Measurements from ENCODE around the gene NRIP1. TPM values are rescaled to one million over a fixed set of nuclear protein-coding genes. Genes with fewer than 3 reads are reported as not detected.

Gene NRIP1
- total RNA-seq, 4 donors from 2014 or later, result 15.8 to 23.6 (median 18.0) TPM

- no peaks in the 10 kb centered on the region for H3K36me3 ChIP-seq
- H3K4me1 ChIP-seq, result no peaks in the 10 kb centered on the region
- TF ChIP-seq, protein P1, sequence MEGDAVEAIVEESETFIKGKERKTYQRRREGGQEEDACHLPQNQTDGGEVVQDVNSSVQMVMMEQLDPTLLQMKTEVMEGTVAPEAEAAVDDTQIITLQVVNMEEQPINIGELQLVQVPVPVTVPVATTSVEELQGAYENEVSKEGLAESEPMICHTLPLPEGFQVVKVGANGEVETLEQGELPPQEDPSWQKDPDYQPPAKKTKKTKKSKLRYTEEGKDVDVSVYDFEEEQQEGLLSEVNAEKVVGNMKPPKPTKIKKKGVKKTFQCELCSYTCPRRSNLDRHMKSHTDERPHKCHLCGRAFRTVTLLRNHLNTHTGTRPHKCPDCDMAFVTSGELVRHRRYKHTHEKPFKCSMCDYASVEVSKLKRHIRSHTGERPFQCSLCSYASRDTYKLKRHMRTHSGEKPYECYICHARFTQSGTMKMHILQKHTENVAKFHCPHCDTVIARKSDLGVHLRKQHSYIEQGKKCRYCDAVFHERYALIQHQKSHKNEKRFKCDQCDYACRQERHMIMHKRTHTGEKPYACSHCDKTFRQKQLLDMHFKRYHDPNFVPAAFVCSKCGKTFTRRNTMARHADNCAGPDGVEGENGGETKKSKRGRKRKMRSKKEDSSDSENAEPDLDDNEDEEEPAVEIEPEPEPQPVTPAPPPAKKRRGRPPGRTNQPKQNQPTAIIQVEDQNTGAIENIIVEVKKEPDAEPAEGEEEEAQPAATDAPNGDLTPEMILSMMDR (IDR thresholded peaks at IDR 0.05), result no peak
- no peak for TF ChIP-seq POLR2AphosphoS5 (IDR thresholded peaks at IDR 0.05)
- TF ChIP-seq POLR2A (IDR thresholded peaks at IDR 0.05), result no peak
- no peak for TF ChIP-seq EP300 (IDR thresholded peaks at IDR 0.05)
- H3K4me3 ChIP-seq, result no peak overlapping the region
- no peaks in the 10 kb centered on the region for H3K27me3 ChIP-seq
- no peak for DNase-seq (ENCODE audit: low spot score in 2 of 2)
- no peak overlapping the region for H3K27ac ChIP-seq
- H3K9me3 ChIP-seq, result no peaks in the 10 kb centered on the region
These were observed 85.5 kb downstream of the NRIP1 start for GRCh38 chr21:14979264-14979663.

- H3K9me3 ChIP-seq, result no peaks in the 10 kb centered on the region
- TF ChIP-seq POLR2AphosphoS5 (IDR thresholded peaks at IDR 0.05), result no peak
- no peak for TF ChIP-seq POLR2A (IDR thresholded peaks at IDR 0.05)
- TF ChIP-seq, protein P1 (IDR thresholded peaks at IDR 0.05), result no peak
- TF ChIP-seq EP300 (IDR thresholded peaks at IDR 0.05), result no peak
- WGBS, result 95% methylated on average over 5 of the region's 5 CpGs
- no peaks in the 10 kb centered on the region for H3K36me3 ChIP-seq
- DNase-seq (ENCODE audit: low spot score in 2 of 2), result no peak
- no peak overlapping the region for H3K27ac ChIP-seq
- H3K4me1 ChIP-seq, result no peaks in the 10 kb centered on the region
- H3K27me3 ChIP-seq, result no peaks in the 10 kb centered on the region
- no peak overlapping the region for H3K4me3 ChIP-seq
These were observed 87.0 kb downstream of the NRIP1 start for GRCh38 chr21:14977814-14978213.

DNA sequence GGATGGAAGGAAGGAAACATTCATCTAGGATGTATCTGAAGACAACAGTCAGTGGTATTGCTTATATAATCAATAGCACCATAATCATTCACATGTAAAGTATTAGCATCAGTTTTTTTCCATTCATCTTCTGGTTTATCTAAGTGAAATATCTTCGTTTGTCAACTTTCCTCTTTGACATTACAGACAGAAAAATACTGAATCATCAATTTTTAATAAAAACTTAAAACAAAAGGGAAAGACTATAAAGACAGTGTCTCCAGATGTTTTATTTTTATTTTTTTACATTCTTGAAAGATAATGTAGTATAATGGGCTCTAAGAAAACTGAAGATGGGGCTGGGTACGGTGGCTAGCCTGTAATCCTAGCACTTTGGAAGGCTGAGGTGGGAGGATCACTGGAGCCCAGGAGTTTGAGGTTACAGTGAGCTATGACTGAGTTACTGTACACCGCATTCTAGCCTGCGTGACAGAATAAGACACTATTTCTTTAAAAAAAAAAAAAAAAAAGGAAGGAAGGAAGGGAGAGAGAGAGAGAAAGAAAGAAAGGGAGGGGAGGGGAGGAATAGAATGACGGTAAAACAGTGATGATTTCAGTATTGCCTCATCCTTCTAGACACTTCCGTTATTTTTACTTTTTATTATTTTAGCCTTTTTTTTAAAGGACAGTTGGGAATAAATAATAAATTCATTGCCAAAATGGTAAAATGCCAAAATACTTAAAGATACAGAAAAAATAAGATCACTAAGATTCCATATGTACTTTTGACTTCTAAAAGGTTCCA lies 89.5 kb downstream of the NRIP1 start:
- H3K36me3 ChIP-seq, result no peaks in the 10 kb centered on the region

GRCh38 chr21:14972678-14973077 lies 92.1 kb downstream of the NRIP1 start:
- H3K36me3 ChIP-seq, result peaks cover 6% of the 10 kb centered on the region
- H3K27ac ChIP-seq, result no peak overlapping the region
- TF ChIP-seq EP300 (IDR thresholded peaks at IDR 0.05), result no peak
- TF ChIP-seq, protein P1 (IDR thresholded peaks at IDR 0.05), result no peak
- no peak for TF ChIP-seq POLR2A (IDR thresholded peaks at IDR 0.05)
- no peak for TF ChIP-seq POLR2AphosphoS5 (IDR thresholded peaks at IDR 0.05)
- H3K27me3 ChIP-seq, result no peaks in the 10 kb centered on the region
- no peaks in the 10 kb centered on the region for H3K4me1 ChIP-seq
- H3K9me3 ChIP-seq, result no peaks in the 10 kb centered on the region
- DNase-seq (ENCODE audit: low spot score in 2 of 2), result no peak
- 92% methylated on average over 6 of the region's 6 CpGs for WGBS
- H3K4me3 ChIP-seq, result no peak overlapping the region

More for the DNA sequence above, 89.5 kb downstream of the NRIP1 start:
- TF ChIP-seq POLR2AphosphoS5 (IDR thresholded peaks at IDR 0.05), result no peak
- 80% methylated on average over 6 of the region's 6 CpGs for WGBS
- Histone ChIP-seq H3K27ac (no peak overlapping the region), H3K27me3 (no peaks in the 10 kb centered on the region), H3K4me3 (no peak overlapping the region), H3K4me1 (no peaks in the 10 kb centered on the region), H3K9me3 (no peaks in the 10 kb centered on the region)
- DNase-seq (ENCODE audit: low spot score in 2 of 2), result no peak

DNA sequence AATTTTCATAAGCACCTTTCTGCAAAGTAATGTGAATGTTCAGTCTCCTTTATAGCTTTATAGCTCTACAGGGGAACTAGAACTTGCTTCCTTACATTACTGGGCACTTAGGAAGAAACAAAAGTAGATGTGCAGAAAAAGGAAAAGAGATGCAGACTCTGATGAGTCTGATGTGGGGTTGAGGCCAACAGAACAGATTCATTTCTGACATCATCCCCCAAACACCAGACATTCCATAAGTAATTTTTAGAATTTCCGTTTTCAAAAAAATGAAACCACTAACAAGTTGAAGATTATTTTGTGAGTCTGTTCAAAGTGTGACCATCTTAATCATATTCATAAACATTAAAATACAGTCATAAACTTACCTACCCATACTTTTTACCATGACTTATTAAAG lies 96.0 kb downstream of the NRIP1 start:
- no peaks in the 10 kb centered on the region for H3K9me3 ChIP-seq
- 71% methylated on average over 1 of the region's 1 CpG for WGBS
- peaks cover 22% of the 10 kb centered on the region for H3K36me3 ChIP-seq
- no peak for DNase-seq (ENCODE audit: low spot score in 2 of 2)
- TF ChIP-seq EP300 (IDR thresholded peaks at IDR 0.05) (no peak), POLR2AphosphoS5 (IDR thresholded peaks at IDR 0.05) (no peak), POLR2A (IDR thresholded peaks at IDR 0.05) (no peak)
- TF ChIP-seq, protein P1 (IDR thresholded peaks at IDR 0.05), result no peak
- H3K4me1 ChIP-seq, result no peaks in the 10 kb centered on the region
- H3K27me3 ChIP-seq, result no peaks in the 10 kb centered on the region
- H3K4me3 ChIP-seq, result no peak overlapping the region
- no peak overlapping the region for H3K27ac ChIP-seq

Data from suprapubic skin (tissue), 4 donors.